K562 (cell line): Measurements from ENCODE around the gene CDCP2. TPM values are rescaled to one million over a fixed set of nuclear protein-coding genes. Genes with fewer than 3 reads are reported as not detected.

ENCODE experiments used
- ARID4B ChIP-seq: sonication (generic); formaldehyde crosslinking; IDR thresholded peaks from 2 replicates; pipeline ENCODE4 v1.8.0; 2022; ENCODE audit warnings: mild to moderate bottlenecking, missing genetic modification reagents
- BCL6 ChIP-seq: fragments of 250-450 bp; sonication (Bioruptor Pico); IDR thresholded peaks from 2 replicates; pipeline ENCODE4 v1.4.0; 2020
- CBFA2T2 ChIP-seq: fragments of 450-650 bp; conservative IDR thresholded peaks from 2 replicates; pipeline ENCODE4 v1.6.1; 2017; ENCODE audit warnings: mild to moderate bottlenecking
- CEBPB ChIP-seq: fragments of 450-650 bp; IDR thresholded peaks from 2 replicates; pipeline ENCODE4 v1.6.1; 2016; ENCODE audit warnings: missing genetic modification characterization, missing compliant biosample characterization
- DACH1 ChIP-seq: fragments of 450-650 bp; IDR thresholded peaks from 2 replicates; pipeline ENCODE4 v1.6.1; 2018; ENCODE audit not compliant: partially characterized antibody
- EP400 ChIP-seq: fragments of 450-650 bp; IDR thresholded peaks from 2 replicates; pipeline ENCODE4 v1.6.1; 2017; ENCODE audit warnings: antibody characterized with exemption, mild to moderate bottlenecking, moderate library complexity
- HMG20A ChIP-seq: fragments of 450-650 bp; formaldehyde crosslinking; conservative IDR thresholded peaks from 2 replicates; pipeline ENCODE4 v1.4.0; 2020; ENCODE audit warnings: mild to moderate bottlenecking, mixed read lengths
- POLR3A ChIP-seq: IDR thresholded peaks from 2 replicates; pipeline ENCODE4 v1.6.1; 2011; ENCODE audit warnings: borderline replicate concordance, mild to moderate bottlenecking, moderate library complexity; ENCODE audit not compliant: insufficient read length, insufficient read depth; ENCODE audit errors: extremely low read depth
- RBM39 ChIP-seq: fragments of 200-400 bp; formaldehyde crosslinking; optimal IDR thresholded peaks from 2 replicates; pipeline ENCODE3; 2018; ENCODE audit warnings: low read depth, low read length
- SAFB ChIP-seq: fragments of 200-400 bp; formaldehyde crosslinking; IDR thresholded peaks from 2 replicates; pipeline ENCODE4 v1.6.1; 2017; ENCODE audit warnings: low read depth, low read length, borderline replicate concordance
- TBP ChIP-seq: optimal IDR thresholded peaks from 2 replicates; pipeline ENCODE3; 2011; ENCODE audit warnings: low read depth, low read length, improper control_type of control experiment
- THRA ChIP-seq: fragments of 450-650 bp; IDR thresholded peaks from 2 replicates; pipeline ENCODE4 v1.6.1; 2017; ENCODE audit warnings: mild to moderate bottlenecking, moderate library complexity
- U2AF2 ChIP-seq: fragments of 200-400 bp; formaldehyde crosslinking; optimal IDR thresholded peaks from 2 replicates; pipeline ENCODE3; 2017; ENCODE audit warnings: low read depth, mild to moderate bottlenecking, low read length
- ZBED1 ChIP-seq: IDR thresholded peaks from 2 replicates; pipeline ENCODE4 v1.6.1; 2014
- ZNF143 ChIP-seq: sonication (generic); formaldehyde crosslinking; IDR thresholded peaks from 2 replicates; pipeline ENCODE4 v1.9.0; 2022; ENCODE audit warnings: mild to moderate bottlenecking, missing genetic modification reagents
- ZNF197 ChIP-seq: fragments of 200-800 bp; sonication (Bioruptor generic); IDR thresholded peaks from 2 replicates; pipeline ENCODE4 v1.6.1; 2016; ENCODE audit warnings: low read depth, missing genetic modification characterization, missing compliant biosample characterization
- ZNF507 ChIP-seq: conservative IDR thresholded peaks from 2 replicates; pipeline ENCODE4 v1.6.1; 2017; ENCODE audit warnings: missing genetic modification characterization, missing compliant biosample characterization
- ZNF696 ChIP-seq: fragments of 250-450 bp; sonication (Bioruptor Pico); conservative IDR thresholded peaks from 2 replicates; pipeline ENCODE4 v1.4.0; 2020; ENCODE audit warnings: mild to moderate bottlenecking, moderate library complexity
- ZZZ3 ChIP-seq: fragments of 450-650 bp; IDR thresholded peaks from 2 replicates; pipeline ENCODE4 v1.6.1; 2016; ENCODE audit warnings: antibody characterized with exemption, mild to moderate bottlenecking, moderate library complexity
- polyA plus RNA-seq, 8 experiments: library from polyadenylated mRNA; depleted of rRNA in 4 of 8; stranded (reverse) in 5 of 8; unstranded in 3 of 8; fragments of >200 nt; fragmentation: Nextera tagmentation in 2 of 8; fragmentation: Illumina TruSeq in 1 of 8; extraction: Ambion mirVana in 2 of 8; extraction: Trizol in 1 of 8; gene quantifications; 2 replicates each; pipeline versions ENCODE4 v1.2.1 to v1.2.3, GENCODE V29; 2011 to 2014; ENCODE audit warnings: inconsistent platforms in 1 of 8, missing spikeins in 1 of 8
- total RNA-seq, 7 experiments: library from RNA; depleted of rRNA in 6 of 7; stranded (reverse); fragments of >200 nt in 6 of 7; fragmentation: Illumina TruSeq in 2 of 7; extraction: Trizol in 2 of 7; gene quantifications; 2 replicates each; pipeline versions ENCODE4 v1.2.1 to v1.2.3, GENCODE V29; 2011 to 2021; ENCODE audit warnings: low replicate concordance in 1 of 7
- TF ChIP-seq, protein P1 (sequence below): fragments of 250-450 bp; sonication (Bioruptor Pico); IDR thresholded peaks from 2 replicates; pipeline ENCODE4 v1.4.0; 2020; ENCODE audit warnings: borderline replicate concordance
- TF ChIP-seq, protein P2 (sequence below): sonication (generic); formaldehyde crosslinking; IDR thresholded peaks from 2 replicates; pipeline ENCODE4 v1.8.0; 2022; ENCODE audit warnings: missing genetic modification reagents, mild to moderate bottlenecking, borderline replicate concordance

Gene CDCP2
- total and polyA plus RNA-seq, 9 of the 15 experiments (the other 6 are each of a cell fraction or from before 2014, with no cell fraction given): not detected

DNA sequence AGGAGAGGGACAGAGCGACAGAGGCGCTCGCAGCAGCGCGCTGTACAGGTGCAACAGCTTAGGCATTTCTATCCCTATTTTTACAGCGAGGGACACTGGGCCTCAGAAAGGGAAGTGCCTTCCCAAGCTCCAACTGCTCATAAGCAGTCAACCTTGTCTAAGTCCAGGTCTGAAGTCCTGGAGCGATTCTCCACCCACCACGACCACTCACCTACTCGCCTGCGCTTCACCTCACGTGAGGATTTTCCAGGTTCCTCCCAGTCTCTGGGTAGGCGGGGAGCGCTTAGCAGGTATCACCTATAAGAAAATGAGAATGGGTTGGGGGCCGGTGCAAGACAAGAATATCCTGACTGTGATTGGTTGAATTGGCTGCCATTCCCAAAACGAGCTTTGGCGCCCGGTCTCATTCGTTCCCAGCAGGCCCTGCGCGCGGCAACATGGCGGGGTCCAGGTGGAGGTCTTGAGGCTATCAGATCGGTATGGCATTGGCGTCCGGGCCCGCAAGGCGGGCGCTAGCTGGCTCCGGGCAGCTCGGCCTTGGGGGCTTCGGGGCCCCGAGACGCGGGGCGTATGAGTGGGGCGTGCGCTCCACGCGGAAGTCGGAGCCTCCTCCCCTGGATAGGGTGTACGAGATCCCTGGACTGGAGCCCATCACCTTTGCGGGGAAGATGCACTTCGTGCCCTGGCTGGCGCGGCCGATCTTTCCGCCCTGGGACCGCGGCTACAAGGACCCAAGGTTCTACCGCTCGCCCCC is 47.1 kb upstream of the CDCP2 start, which contains the start of the genes CYB5RL and MRPL37 (continued):
- TF ChIP-seq, protein P1, sequence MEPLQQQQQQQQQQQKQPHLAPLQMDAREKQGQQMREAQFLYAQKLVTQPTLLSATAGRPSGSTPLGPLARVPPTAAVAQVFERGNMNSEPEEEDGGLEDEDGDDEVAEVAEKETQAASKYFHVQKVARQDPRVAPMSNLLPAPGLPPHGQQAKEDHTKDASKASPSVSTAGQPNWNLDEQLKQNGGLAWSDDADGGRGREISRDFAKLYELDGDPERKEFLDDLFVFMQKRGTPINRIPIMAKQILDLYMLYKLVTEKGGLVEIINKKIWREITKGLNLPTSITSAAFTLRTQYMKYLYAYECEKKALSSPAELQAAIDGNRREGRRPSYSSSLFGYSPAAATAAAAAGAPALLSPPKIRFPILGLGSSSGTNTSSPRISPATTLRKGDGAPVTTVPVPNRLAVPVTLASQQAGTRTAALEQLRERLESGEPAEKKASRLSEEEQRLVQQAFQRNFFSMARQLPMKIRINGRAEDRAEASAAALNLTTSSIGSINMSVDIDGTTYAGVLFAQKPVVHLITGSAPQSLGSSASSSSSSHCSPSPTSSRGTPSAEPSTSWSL (CRISPR knock-in tag): peak; percentile 41; the same call in 1 of the 2 replicates
- TF ChIP-seq TBP (peak; percentile 91), SAFB (no peak), HMG20A (CRISPR knock-in tag) (no peak), ZBED1 (0 out of 2 replicates have a peak, but pooled peaks have one; percentile 17), RBM39 (no peak), ZNF197 (no peak), U2AF2 (no peak), CEBPB (no peak), POLR3A (no peak), ZNF143 (CRISPR knock-in tag) (peak; percentile 81), THRA (no peak), DACH1 (no peak), BCL6 (CRISPR knock-in tag) (no peak), CBFA2T2 (no peak), ARID4B (CRISPR knock-in tag) (peak; percentile 58), ZNF507 (tag) (no peak), ZZZ3 (no peak), ZNF696 (CRISPR knock-in tag) (no peak), EP400 (peak; percentile 92)
- TF ChIP-seq, protein P2, sequence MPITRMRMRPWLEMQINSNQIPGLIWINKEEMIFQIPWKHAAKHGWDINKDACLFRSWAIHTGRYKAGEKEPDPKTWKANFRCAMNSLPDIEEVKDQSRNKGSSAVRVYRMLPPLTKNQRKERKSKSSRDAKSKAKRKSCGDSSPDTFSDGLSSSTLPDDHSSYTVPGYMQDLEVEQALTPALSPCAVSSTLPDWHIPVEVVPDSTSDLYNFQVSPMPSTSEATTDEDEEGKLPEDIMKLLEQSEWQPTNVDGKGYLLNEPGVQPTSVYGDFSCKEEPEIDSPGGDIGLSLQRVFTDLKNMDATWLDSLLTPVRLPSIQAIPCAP (CRISPR knock-in tag): no peak
